HG03175 (cell line): Measurements from ENCODE around the gene AFF2.

Experiments
- ATAC-seq: cut with Tn5 transposase; IDR thresholded peaks from one replicate; pipeline ENCODE4 v1.9.1; 2021; ENCODE audit warnings: mild to moderate bottlenecking, moderate library complexity; ENCODE audit not compliant: unreplicated experiment

AFF2 gene

DNA sequence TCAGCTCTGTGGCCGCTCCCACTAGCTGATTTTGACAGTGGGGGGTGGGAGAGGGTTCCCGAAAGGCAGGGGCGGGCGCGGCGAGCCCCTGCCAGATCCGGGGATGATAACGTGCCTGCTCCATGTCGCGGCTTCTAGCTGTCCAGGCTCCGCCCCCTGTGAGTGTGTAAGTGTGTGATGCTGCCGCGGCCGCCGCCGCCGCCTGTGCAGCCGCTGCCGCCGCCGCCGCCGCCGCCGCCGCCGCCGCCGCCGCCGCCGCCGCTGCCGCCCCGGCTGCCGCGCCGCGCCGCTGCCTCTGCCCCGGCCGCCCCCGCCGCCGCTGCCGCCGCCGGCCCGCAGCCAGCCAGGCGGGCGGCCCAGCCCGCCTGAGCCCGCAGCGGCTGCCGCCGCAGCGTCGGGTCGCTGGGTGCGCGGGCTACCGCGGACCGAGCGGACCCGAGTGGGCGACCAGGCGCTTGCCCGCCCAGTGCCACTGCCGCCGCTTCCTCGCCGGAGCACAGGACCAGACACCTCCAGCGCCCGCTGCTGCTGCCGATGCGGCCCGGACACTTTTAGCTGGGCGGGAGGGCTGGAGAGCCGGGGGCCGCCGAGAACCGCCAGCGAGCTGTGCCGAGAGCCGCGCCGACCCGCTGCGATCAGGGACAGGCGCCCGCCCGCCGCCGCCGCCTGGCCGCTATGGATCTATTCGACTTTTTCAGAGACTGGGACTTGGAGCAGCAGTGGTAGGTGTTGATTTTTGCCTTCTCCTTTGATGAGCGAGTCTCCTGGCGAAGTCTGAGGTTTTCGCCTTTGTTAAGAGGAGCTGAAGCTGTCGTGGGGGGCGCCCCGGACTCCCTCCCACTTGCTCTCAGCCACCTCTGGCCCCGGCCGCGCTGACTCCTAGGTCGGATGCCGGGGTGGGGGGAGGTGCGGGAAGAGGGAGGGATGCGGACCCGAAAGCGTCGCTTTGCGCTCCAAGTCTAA lies at the start of gene AFF2:
TSS of gene AFF2 (plus strand) at position 195 of the 963 bp plus-strand sequence. CDS start at position 676, 481 bp downstream.
- peak; percentile 56 for ATAC-seq

DNA sequence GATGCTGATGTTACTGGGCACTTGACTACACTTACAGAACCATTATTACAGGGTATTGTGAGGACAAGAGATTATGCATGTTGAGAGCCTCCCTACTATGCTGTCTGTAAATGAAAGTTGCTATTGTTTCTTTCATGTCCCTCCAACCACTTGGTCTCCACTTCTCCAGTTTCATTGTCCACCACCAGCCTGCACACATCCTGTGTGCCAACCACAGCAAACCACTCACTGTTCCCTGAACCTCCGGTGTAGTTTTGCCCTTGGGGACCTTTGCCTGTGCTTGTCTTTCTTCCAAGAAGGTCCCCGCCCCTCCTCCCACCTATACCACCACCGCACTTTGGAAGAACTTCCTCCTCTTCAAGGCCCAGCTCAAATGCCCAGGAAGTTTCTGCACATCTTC lies 43.1 kb upstream of the AFF2 start:
- ATAC-seq: no peak

DNA sequence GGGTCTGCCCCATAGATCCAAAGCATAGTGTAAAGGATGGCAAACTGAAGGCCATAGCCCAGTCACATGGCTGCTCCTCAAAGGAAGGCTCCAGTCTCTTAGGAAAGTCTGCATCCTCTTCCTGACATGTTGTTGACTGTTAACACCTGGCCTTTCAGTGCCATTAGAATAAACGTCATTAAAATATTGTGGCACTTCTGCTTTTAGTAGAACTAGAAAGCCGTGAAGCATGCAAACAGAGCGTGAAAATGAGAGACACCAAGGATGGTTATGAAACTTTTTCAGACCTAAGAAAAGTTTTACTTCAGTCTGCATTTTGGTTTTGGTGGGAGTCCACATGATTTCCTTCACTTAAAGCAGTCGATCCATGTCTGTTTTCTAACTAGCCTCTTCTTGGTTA lies 41.1 kb upstream of the AFF2 start:
- ATAC-seq: peak; percentile 88

DNA sequence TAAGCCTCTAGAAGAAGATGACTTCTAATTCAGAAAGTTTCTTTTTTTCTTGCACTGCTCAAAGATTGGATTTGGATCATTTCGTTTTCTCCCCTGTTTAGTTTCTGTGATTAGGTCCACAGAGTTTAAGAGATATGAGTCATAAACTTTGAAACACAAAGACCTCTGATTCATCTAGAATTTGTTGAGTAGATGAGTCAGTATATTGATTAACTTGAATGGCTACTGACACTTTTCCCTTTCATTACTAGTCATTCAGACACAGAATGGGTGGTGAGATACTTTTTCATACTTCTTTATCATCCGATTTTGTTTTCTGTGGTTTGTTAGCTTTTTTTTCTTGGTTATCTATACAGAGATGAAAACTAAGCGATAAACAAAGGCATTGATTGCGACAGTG lies 34.1 kb upstream of the AFF2 start:
- ATAC-seq: peak; percentile 99

DNA sequence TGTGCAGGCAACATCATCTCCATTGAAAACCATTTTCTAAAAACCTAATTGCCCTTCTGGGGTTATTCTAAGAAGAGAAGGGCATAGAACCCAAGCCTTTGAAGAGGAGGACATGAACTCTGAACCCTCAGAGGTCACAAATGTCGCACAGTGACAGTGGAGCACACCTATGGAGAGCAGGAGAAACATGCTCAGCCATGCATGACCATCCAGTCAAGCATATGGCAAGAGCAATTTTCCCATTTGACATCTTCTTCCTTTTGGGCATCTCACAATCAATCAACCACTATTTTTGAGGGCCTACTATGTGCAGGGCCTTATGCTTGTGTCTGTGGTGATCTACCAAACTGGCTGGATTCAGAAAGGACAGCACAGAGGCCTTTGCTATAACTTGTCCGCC lies 30.1 kb upstream of the AFF2 start:
- ATAC-seq: no peak

DNA sequence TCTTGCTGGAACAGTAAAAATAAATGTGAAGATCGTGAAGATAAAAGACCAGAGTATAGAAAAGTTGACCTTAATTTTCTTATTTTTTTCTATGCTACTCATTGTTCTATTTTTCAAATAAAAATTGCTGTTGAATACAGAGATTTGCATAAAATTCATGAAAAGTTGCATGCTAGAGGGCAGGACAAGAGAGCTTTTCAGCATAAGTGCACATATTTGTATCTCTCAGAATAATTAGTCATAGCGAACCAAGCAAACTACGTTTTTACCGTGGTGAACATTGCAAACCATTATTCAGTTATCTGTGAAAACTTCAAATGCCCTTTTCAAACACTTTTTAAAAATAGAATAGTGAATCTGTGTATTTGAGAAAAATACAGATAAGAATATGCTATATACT lies 26.4 kb upstream of the AFF2 start:
- no peak for ATAC-seq

DNA sequence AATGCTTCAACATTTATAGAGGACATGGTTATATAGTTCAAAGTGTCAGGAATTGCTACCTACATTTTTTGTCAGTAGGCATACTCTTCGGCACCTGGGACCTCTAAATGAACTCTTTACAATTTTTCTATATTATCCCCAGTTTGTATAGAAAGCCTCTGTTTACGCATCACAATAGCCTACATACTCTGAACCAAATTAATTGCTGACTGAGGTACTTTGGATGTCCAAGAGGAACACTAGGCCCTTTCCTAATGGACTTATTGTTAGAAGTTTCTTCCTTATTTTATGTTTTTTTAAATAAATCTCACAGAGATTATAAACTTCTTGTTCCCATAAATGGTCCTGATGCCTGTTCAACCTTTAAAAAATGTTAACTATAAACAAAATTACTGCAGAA lies 8.4 kb upstream of the AFF2 start:
- no peak for ATAC-seq

DNA sequence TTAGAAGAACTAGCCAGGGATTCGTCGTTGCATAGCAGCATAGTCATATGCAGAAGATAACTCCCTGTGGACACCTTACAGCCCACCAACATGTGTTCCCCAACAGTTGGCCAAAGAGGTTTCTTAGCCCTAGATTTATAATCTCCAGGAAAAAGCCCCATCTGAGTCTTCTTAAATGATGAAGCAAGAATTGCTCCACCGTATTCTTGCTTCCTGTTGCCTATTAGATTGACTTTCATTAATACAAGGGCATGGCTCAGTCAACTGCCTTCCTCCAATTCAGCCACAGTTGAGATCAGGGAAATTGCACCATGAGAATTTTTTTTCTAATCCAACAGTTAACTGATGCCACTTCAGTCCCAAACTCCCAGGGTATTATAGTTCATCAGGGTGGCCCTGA lies 5.2 kb upstream of the AFF2 start:
- no peak for ATAC-seq

DNA sequence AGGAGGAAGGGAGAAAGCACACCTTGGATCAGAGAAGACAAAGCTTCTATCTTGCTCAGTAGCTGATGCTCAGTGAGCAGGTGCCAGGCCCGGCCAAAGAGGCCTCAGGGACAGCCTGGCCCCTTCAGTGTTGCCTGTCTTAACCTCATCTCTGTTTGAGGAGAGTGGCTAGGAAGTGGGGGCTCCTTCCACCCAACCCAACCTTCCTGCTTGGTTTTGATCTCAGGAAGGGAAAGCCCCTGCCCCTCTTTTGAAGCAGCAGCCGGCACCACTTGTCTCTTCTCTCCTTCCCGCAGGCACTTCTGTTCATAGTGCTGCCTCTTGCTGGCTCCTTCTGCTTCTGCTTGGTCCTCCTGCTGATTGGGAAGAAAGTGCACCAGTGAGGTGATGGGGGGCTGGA lies 2.4 kb upstream of the AFF2 start:
- no peak for ATAC-seq

DNA sequence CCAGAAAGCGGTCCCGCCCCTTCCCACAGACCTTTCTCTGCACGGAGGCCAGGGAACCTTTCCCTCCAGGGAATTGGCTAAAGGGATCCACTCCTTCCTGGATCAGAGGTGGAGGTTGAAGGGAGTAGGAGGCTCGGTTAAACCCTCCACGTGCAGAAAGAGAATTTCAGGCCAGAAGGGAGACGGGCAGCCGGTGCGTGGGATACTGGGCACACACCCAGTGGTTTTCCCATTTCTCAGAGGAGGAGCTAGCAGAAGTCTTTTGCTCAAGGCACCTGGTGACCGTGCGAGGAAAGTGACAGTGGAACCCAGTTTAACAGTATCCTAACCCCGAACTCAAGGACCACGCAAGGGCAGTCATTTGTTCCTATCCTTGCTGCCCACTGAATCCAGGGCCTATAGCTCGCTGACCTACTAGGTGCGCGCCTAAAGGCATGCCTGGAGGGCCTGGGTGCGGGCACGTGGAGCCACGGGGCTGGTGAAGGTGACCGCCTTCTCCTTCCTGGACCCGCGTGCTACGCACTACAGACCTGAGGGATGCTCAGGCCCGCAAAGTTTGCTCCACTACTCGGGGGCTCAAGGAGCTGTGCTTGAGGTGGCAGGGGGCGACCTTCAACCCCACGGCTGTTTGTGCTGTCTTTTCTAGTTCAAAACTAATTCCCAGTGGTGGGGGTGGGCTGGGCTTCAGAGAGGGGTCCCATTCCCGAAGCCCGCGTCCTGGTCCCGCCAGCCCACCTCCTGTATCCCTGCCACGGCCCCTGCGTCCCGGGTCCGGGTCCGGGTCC lies 587 bp upstream of the AFF2 start:
- no peak for ATAC-seq

DNA sequence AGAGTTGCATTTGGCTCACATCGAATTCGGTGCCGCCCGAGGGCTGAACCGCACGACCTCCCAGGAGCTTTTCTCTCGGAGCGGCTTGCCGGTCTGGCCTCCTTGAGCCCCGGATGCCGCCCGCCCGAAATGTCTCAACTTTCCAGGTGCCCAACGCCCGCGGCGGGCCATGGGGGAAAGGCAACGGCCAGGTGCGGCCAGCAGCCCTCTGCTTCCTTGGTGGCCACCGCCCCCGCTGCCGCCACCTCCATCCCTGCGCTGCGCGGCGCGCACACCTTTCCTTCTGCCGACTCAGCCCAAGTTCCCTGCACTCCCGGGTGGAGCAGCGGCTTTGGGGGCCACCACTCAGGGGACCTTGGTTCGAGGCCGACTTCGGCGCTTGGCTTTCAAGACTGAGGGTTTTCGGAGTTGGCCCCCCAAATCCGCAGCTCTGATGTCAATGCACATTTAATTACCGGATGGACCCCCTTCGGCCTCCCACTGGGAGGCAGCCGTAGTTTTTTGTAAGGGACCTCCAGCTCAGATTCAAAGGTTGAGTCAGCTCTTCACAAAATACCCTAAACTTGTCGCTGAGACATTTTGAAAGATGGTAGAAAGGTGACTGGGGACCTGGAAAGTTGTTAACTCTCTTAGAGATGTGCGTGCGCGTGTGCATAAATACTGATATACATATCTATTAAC lies 1.1 kb downstream of the AFF2 start:
- ATAC-seq: peak; percentile 26

DNA sequence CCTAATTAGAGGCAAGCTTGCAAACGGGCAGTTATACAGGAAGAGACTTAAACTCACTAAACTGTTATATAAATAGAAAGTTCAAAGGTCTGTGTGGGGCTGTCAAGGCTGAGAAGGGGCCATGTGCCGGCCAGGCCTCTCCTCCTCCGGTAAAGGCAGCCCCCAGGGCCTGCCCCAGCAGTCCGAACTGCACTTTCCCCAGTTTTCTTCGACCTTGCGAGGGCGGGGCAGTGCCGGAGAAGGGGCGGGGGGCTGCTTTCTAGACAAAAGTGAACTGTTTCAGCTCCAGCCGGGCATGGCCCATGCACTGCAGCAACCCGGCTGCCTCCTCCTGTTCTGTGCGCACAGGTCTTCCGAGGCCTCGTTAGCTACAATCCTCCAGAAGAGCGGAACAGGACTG lies 4.1 kb downstream of the AFF2 start:
- ATAC-seq: no peak

DNA sequence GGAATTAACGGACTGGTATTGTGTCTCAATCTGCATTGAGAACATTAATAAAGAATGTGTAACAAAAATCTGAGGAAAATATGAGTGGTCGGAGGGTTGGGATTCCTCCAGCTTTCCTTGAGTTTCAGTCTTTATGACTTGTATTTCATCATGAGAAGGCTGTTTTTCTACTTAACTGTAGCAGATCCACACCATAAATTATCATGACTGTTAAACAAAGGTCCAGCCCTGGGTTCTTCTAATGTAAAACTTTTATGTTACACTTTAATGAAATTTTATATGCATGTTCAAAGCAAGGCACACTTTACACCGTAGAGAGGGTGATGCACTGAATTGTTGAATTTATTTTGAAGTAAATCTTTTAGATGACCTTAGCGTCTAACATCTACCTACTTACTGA lies 7.0 kb downstream of the AFF2 start:
- ATAC-seq: no peak

DNA sequence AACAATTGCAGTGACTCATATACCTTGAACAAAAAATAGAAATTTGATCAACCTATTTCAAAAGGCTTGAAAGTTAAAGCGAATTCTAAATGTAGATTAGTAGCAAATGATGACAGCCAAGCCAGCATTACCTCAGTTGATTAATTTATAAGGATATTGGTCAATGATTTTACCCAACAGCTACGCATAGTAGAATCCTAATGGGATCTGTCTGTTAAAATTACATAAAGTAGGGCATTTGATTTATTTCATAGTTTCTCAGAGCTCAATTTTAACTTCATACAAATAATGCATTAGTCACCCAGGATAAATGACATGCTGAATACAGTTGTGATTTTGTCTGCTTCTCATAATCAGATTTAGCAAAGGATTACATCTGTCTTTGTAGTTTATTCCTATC lies 12.0 kb downstream of the AFF2 start:
- no peak for ATAC-seq

DNA sequence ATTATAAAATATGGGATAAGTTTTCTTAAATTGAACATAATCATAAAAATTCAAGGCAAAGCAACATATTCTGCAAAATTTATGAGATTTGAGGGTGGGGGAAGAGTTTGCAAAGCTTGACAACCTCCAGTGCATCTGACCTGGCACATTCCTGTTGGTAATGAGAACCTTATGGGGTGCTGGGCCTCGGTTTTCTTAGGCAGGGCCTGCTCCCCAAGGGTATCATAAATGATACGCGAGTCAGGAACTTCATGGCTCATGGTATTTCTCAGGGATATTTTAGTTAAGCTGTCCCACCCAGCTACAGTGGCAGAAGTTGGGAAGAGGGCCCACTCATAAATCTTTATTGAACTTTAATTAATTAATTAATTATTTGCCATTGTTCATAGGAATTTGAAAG lies 13.2 kb downstream of the AFF2 start:
- no peak for ATAC-seq

DNA sequence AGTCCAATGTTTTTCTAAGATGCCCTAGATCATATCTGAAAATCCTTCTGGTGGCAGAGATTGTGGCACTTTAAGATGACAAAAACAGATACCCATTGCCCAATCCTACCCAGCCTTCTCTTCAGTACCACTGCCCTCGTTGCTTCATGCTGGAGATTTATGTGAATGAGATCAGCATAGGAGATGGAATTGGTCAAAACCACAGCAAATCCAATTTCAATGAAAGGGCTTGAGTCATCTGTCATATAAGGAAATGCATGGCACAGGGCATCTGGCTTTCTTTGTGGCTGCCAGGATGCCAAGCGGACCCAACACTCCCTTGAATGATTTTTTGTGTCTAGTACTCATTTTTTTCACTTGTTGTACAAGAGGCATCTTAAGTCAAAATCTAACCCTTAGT lies 16.8 kb downstream of the AFF2 start:
- ATAC-seq: no peak

DNA sequence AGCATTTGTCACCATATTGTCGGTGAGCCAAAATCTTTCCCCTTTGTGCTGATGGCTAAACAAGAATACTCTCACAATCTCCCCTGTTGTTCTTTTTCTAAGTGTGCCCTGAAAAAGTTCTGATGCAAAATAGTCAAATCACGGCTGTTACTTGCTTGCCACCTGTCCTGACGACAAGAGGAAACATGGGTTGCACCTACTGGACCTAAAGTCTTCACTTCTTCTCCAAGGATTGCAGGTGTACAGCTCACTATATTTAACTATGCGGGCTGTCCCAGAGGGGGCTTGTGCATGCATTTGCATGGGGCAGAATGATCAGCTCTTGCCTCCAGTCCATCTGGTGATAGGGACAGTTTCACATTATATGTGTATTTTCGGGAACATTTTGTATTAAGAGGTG lies 21.6 kb downstream of the AFF2 start:
- no peak for ATAC-seq

DNA sequence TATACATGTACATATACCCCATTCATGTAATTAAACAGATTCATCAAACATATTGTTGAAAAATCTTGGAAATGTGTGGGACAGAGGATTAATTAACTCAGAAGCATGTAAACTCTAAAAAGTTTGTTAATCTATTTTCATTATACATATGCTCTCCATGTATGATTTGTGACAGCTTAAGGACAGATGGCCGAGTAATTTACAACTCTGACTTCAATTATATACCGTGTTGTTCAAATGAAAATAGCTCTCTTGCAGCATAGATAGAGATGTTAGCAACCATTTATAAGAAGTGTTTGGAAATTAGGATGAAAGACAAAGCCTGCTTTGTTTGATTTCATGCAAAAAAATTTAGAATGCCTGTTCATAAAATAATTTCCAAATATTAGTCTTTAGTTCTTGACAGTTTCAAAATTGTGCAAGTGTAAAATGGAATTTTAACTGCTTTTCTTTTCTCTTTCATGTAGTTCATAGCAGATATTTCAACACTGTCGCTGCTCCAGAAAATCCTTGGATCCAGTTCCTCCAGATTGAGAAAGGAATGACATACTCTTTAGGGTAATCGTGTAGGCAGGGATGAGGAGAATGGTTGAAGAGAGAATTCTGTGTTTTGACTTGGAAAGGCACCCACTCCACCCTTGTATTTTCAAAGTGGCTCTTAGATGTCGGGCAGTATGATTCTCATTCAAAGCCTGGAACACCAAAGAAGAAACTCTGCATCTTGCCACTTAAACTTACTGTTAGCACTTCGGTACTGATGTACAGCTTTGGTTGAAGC lies 23.1 kb downstream of the AFF2 start:
- ATAC-seq: no peak

DNA sequence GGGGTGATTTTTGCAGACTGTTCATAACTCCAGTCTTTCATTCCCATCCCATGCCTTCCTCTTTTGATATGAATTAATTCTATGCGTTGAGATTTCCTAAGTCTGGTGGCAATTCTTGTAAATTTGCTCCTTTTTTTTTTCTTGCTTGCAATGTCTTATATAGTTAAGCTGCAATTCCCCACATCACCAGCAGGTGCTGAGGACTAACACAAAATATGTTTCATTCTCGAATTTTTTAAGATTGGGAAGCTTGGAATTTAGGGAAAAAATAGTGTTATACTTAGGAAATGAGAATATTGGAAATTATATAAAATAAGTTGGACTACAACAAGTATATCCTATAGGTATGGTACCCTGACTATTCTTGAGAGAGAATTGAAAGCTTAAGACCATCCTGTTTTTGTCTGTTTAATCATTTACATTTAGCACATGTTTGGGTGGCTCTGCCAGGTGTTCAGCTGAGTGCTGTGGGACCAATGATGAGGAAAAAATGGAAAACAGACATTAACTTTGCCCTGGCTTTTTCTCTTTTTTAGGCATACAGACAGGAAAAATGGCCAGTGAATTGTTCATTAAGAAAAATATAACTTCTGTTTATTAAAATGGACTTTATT lies 30.2 kb downstream of the AFF2 start:
- no peak for ATAC-seq

DNA sequence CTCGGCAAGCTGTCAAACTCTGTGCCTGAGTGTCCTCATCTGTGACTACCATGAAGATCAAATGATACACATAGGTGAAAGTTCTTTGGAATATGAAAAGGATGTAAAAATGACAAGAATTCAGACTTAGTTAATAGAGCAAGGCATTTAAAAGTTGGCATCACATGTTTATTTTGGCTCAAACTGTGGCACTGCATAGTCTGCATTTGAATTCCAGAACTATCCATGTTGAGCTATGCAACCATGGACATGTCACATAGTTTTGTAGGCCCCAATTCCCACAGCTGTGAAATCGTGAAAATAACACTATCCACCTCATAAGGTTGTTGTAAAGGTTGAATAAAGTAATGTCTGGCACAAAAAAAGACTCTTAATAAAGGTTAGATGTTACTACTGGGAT lies 33.9 kb downstream of the AFF2 start:
- no peak for ATAC-seq
